Right lung (tissue), 5 donors: ENCODE measurements around the gene ABHD17C. TPM values are rescaled to one million over a fixed set of nuclear protein-coding genes. Genes with fewer than 3 reads are reported as not detected.
A peak's percentile ranks its signal among the peaks of the same experiment; 100 is the strongest.
"Not testable (repeated sequence)": the region's sequence is repeated elsewhere in the genome, so short reads cannot be mapped to it uniquely, and the experiment has no call there.

Source experiments
- DNase-seq, 2 donors: peaks; one replicate each; pipeline ENCODE4 v3.0.0-alpha.2; 2013
- polyA plus RNA-seq, 5 donors: library from polyadenylated mRNA; unstranded; fragments of 120-200 nt; gene quantifications; one replicate each; pipeline versions ENCODE4 v1.2.1 to v1.2.3, GENCODE V29; 2013; ENCODE audit warnings: inconsistent platforms in 1 of 5, low replicate concordance in 1 of 5; ENCODE audit not compliant: insufficient read length in 5 of 5, insufficient read depth in 1 of 5

The ABHD17C gene
- polyA plus RNA-seq, 5 donors, result 21.4 to 32.0 (median 29.8) TPM

- DNase-seq, result no peak
Observed at GRCh38 chr15:80760960-80761359, 65.8 kb downstream of the ABHD17C start.

GRCh38 chr15:80761754-80762153, 66.6 kb downstream of the ABHD17C start:
- DNase-seq, result no peak

GRCh38 chr15:80763235-80763634, 68.1 kb downstream of the ABHD17C start:
- not testable (repeated sequence) for DNase-seq

- DNase-seq, result no peak
Observed at GRCh38 chr15:80764535-80764934, 69.4 kb downstream of the ABHD17C start.

- DNase-seq, result no peak
Observed at GRCh38 chr15:80766275-80766674, 71.2 kb downstream of the ABHD17C start.

- DNase-seq, result no peak
Observed at GRCh38 chr15:80768158-80768557, 73.0 kb downstream of the ABHD17C start.

- no peak for DNase-seq
Observed at GRCh38 chr15:80769153-80769828, 74.2 kb downstream of the ABHD17C start.

GRCh38 chr15:80769829-80770705, 75.0 kb downstream of the ABHD17C start:
- DNase-seq, result no peak

GRCh38 chr15:80773122-80773551, 78.0 kb downstream of the ABHD17C start:
- no peak for DNase-seq

GRCh38 chr15:80773792-80774352, 78.8 kb downstream of the ABHD17C start:
- no peak for DNase-seq

- no peak for DNase-seq
Observed at GRCh38 chr15:80774486-80774885, 79.4 kb downstream of the ABHD17C start.

- DNase-seq, result no peak
Observed at GRCh38 chr15:80775338-80775737, 80.2 kb downstream of the ABHD17C start.

- peak; percentile 60 to 65 for DNase-seq
Observed at GRCh38 chr15:80776420-80777045, 81.4 kb downstream of the ABHD17C start.

GRCh38 chr15:80777137-80777536, 82.0 kb downstream of the ABHD17C start:
- DNase-seq, result no peak

- no peak for DNase-seq
Observed at GRCh38 chr15:80777826-80778620, 82.9 kb downstream of the ABHD17C start.

- no peak for DNase-seq
Observed at GRCh38 chr15:80778621-80778963, 83.5 kb downstream of the ABHD17C start.

- DNase-seq, result peak; percentile 74 to 77
Observed at GRCh38 chr15:80778964-80779657, 84.0 kb downstream of the ABHD17C start, which contains the start of gene CEMIP. Gene CEMIP (plus strand): TSS chr15:80779370. CDS start chr15:80873880, 94,510 bp downstream.

GRCh38 chr15:80779658-80780415, 84.7 kb downstream of the ABHD17C start:
- DNase-seq, result no peak

GRCh38 chr15:80780416-80781221, 85.5 kb downstream of the ABHD17C start:
- DNase-seq, result peak; percentile 68 to 70
